GM12872 (cell line): ENCODE results near the gene GABPB2.

ENCODE experiments used
- TF ChIP-seq, protein P1 (sequence below): IDR thresholded peaks from 3 replicates; pipeline ENCODE4 v1.5.1; 2011; ENCODE audit warnings: low read depth, mild to moderate bottlenecking, low read length, moderate library complexity; ENCODE audit not compliant: insufficient read depth

GABPB2 gene

DNA sequence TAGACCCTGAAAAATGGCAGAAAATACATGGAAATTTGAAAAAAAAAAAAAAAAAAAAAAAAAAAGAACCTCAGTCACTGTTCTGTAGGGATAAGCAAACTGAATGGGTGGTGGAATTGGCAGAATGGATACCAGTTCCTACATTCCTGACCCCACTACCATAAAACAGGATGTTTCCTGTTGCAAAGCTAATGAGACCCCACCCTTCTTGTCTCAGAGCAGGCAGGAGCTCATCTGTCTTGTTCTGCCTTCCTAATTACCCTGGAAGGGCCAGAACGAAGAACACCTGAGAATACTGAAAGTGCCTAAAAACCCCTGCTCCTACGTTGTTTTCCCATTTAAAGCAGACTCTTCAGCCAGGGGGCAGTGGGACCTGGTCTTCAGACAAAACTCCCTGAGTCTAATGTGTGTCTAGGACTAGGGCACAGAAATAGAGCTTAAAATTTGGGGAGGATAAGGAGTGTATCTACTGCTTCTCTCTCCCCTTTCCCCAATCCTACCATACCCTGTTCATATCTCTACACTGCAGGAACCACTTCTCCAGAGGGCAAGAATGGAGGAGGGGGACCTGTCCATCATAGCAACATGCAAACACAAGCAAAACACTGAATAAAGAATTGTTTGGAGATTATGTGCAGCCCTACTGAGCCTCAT, 19.1 kb upstream of the GABPB2 start:
- TF ChIP-seq, protein P1, sequence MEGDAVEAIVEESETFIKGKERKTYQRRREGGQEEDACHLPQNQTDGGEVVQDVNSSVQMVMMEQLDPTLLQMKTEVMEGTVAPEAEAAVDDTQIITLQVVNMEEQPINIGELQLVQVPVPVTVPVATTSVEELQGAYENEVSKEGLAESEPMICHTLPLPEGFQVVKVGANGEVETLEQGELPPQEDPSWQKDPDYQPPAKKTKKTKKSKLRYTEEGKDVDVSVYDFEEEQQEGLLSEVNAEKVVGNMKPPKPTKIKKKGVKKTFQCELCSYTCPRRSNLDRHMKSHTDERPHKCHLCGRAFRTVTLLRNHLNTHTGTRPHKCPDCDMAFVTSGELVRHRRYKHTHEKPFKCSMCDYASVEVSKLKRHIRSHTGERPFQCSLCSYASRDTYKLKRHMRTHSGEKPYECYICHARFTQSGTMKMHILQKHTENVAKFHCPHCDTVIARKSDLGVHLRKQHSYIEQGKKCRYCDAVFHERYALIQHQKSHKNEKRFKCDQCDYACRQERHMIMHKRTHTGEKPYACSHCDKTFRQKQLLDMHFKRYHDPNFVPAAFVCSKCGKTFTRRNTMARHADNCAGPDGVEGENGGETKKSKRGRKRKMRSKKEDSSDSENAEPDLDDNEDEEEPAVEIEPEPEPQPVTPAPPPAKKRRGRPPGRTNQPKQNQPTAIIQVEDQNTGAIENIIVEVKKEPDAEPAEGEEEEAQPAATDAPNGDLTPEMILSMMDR = no peak

DNA sequence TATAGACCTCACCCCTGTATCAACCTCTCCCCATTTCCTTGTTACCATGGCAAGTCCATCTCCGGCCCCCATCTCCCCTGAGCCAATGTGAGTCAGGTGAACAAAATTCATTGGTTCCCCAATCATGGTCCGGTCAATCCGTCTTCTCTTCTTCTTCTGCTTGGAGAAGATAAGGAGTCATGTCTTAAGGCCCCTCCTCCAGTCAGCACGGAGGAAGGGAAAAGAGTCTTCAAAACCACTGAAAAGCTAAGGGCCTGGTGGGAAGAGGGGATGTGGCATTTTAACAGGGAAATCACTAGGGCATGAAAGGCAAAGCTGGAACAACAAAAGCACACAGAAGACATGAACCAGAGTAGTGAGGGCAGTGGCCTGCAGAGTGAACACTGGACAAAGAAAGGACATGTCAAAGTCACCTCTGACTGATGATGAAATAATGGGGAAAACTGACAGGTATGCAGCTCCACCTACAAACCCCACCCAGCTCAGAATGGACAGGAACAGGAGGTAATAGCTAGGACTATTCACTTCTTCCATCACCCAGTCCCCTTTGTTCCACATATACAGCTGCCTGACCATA, 15.5 kb upstream of the GABPB2 start:
- TF ChIP-seq, protein P1 = no peak

DNA sequence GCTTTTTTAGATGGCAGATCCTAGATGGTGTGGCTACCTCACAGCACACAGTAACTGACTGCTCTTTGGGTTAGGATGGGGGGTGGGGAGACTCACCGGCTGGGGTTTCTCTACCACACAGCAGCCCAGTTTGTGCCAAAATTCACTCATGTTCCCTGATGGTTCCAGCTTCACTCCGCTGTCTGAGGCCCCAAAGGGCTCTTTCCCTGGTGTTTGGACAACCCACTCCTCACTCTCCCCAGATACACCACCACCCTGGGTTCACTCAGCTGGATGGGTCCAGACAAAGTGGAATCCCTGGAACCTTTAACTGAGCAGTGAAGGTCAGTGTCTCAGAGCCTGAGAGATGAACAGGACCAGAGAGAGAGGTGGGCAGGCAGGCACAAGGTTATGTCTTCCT, 15.0 kb upstream of the GABPB2 start:
- TF ChIP-seq, protein P1 = no peak

DNA sequence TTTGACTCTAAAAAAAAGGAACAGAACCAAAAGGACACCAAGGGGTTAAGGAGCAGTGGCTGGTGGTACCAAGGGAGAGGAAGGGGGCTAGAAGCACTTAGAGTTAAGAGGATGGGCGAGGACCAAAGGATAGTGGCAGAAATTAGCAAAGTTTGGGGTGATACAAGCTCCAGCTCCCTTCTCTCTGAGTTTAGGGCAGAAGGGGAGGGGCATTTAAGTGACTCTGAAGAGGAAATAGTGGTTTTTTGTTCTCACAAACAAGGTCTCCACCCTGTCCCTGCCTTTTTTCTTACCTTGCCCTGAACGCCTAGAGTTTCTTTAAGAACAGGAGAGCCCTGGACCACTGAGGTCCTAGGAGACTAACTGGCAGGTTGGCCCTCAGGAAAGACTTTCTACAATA, 14.4 kb upstream of the GABPB2 start:
- TF ChIP-seq, protein P1 = no peak

DNA sequence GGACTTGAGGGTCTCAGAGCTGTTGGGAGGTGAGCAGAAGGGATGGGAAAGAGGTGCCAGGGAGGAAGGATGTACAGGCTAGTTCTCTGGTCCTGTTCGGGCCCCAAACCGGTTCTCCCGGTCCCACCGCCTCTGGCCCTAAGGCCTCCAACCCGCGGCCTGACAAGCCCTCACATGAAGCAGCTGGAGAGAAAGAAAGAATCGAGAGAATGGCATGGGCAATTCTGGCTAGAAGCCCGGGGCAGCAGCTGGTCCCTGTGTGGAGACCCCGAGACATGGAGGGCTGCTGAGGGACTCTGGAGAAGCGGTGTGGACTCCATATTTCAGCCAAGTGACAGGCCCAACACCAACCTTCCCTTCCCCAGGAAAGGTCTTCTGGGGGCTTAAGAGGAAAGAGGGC, 11.9 kb upstream of the GABPB2 start:
- TF ChIP-seq, protein P1 = no peak

DNA sequence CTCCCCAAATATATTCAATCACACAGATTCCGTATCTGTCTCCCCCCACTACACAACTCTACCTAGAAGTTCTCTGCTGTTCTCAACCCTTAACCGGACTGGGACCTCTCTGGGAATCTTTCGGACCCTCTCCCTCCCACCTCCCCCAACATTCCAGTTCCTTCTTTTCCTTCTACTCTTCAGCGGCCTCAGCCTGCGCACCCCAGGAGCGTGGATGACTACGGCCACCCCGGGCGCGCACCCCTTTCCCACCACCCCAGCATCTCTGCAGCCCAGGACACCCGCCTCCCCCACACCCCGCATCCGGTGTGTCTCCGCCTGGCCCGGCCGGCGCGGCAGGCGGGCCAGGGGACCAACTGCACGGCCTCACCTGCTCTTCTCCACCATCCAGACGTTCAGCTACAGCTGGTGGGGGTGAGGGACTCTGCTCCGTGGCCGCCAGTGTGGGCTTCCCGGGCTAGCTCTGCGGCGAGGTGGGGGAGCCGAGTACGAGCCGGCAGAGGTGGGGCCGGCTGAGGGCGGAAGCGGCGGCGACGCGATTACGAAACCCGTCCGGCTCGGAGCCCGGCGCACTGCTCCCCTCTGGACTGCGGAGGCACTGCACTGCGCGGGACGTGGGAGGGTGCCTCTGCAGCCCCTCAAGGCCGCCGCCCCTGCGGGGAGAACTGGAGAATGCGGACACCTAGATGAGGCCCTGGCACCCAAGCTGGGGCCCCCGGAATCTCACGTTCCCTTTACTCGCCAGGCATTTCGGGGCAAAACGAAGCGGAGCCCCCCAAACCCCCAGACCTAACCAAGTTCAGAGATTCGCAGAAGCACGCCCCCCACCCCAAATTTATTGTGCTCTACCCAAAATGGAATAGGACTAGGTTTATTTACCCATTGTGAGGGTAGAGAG, 11.2 kb upstream of the GABPB2 start, which contains the start of gene CDC42SE1:
Gene CDC42SE1 (minus strand): TSS at position 514 of the 898 bp plus-strand sequence. CDS start 3,892 bp downstream, outside the sequence.
- TF ChIP-seq, protein P1 = peak; percentile 82

DNA sequence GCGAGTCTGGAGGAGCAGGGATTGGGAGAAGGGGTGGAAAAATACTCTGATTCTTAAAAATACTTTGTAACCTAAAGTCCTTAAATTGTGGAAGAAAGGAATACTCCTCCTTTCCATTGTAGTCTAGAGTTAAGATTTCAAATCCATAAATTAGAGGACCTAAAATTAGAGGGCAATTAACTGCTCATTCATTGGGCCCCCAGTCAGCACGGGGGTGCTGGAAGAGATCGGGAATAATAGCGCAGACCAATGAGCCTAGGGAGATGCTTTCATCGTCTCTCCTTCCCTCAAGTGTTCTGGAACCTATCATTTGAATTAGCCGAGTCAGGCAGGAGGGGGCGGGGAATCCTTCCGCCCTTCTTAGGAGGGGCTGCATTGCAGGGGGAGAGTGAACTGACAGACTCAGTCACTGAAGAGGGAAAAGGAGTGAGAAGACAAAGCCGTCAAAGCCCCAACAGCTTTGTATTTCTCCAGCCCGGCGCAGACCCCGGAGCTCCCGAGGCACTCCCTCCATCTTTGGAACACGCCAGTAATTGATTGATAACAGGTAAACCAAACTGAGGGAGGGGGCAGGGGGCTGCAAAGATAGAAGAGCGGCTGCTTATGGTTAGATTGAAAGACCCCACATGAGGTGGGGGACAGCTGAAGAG, 10.4 kb upstream of the GABPB2 start, which contains the start of gene MLLT11:
Gene MLLT11 (plus strand): TSS at position 391 of the 650 bp plus-strand sequence. CDS start 6,828 bp downstream, outside the sequence.
- TF ChIP-seq, protein P1 = no peak
